ENCODE data around the gene GJA3.
A peak's percentile ranks its signal among the peaks of the same experiment; 100 is the strongest.

The GJA3 gene

GRCh38 chr13:20160306-20161274 lies at the start of gene GJA3:
GJA3 (minus strand) TSS chr13:20161052; CDS start chr13:20143288, 17,764 bp downstream.
- DNase-seq: peak; percentile 61 to 73

DNA sequence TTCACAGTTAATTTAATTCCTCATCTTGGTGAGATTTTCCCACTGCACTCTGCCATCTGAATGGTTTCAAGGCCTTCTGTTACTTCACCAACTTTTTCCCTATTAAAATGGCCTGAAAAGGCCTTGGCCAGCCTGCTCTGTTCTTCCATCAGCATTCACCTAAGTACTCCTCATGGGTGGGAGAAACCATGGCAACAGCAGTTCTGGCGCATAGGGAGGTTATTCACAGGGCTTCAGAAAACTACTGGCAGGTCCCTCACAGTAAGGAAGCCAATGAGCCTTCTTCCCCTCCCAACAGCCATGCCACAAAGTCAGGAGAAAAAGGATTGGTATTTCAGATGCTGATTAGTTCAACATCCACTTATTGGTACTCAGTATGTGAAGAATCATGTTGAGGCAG lies 49.1 kb upstream of the GJA3 start:
- no peak for DNase-seq

DNA sequence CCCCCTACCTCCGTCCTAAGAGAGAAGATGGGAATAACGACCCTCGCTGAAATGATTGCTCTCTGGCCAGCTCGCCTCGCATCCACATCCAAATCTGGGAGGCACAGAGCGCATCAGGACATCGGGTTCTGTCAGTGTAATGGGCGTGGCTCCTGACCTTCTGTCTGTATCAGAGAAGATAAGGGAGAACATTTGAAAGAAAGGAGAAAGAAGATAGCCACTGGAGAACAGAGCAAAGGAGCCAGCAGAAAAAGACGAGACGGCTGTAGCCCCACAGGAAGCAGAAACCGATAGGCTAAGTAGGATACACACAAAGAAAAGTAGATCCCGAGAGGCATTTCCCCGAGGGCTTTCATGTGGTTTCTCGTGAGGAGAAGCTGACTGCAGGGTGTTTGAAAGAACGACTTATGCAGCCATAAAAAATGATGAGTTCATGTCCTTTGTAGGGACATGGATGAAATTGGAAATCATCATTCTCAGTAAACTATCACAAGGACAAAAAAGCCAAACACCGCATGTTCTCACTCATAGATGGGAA lies 45.9 kb upstream of the GJA3 start:
- DNase-seq: no peak

- DNase-seq: no peak
Measured at GRCh38 chr13:20206065-20206697, 45.3 kb upstream of the GJA3 start.

DNA sequence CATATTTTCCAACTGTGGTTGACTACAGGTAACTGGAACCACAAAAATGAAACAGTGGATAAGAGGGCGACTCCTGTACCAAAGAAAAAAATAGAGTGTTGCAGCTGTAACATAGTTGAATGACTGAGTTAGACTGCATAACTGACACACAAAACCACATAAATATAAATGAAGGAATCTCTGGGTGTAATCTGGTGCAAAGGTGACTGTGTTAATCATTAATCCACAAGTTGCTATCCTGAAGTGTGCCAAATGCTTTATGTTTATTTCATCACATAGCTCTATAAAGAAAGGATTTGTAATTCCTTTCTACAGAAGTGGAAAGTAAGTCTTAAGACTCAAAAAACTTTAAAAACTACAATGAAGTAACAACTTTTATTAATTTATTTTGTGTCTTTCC lies 37.9 kb upstream of the GJA3 start:
- DNase-seq: no peak

DNA sequence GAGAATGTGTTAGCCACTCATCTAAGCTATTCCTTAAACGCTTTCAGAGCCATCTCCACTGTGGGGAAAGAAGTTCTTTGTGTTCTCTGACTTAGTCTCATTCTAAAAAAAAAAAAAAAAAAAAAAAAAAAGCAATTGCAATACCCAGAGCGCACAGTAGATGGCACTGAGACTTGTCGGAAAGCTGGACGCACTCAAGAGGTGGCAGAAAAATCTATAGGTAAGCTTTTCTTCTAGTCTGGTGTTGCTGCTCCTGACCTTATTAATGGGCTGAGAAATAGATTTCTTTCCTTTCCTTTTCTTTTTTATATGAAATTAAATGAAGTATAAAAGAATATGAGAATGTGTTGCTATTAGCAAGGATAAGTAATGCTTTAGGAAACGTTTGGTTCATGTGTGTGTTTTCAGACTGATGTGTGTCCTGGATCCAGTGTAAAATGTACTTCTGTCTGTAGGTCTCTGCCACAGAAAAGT lies 36.5 kb upstream of the GJA3 start:
- no peak for DNase-seq

DNA sequence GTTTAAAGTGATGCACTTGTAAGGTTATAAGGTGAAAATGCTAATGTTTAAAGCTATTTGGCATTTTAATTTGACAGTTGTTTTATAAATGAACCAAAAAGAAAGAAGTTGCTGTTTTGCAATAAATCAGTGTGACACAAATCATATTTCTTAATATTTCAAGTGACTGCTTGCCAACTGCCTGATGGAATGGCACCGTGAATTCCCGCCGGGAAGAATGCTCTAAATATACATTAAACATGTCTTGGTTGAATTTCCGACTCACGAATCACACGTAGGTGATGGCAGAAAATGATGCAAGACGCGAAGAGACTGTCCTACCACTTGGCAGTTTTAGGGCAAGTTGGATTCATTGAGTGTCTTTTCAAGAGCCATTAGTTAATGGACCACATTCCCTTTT lies 34.9 kb upstream of the GJA3 start:
- no peak for DNase-seq

GRCh38 chr13:20193907-20194631 lies 33.2 kb upstream of the GJA3 start:
- DNase-seq: peak; percentile 54 to 55

GRCh38 chr13:20193162-20193906 lies 32.5 kb upstream of the GJA3 start:
- peak; percentile 43 to 49 for DNase-seq

- peak in 1 of 2 experiments; percentile 39 for DNase-seq
Measured at GRCh38 chr13:20192836-20193161, 31.9 kb upstream of the GJA3 start, which contains the start of gene GJB2. GJB2 (minus strand) TSS chr13:20192938; CDS start chr13:20189581, 3,357 bp downstream.

DNA sequence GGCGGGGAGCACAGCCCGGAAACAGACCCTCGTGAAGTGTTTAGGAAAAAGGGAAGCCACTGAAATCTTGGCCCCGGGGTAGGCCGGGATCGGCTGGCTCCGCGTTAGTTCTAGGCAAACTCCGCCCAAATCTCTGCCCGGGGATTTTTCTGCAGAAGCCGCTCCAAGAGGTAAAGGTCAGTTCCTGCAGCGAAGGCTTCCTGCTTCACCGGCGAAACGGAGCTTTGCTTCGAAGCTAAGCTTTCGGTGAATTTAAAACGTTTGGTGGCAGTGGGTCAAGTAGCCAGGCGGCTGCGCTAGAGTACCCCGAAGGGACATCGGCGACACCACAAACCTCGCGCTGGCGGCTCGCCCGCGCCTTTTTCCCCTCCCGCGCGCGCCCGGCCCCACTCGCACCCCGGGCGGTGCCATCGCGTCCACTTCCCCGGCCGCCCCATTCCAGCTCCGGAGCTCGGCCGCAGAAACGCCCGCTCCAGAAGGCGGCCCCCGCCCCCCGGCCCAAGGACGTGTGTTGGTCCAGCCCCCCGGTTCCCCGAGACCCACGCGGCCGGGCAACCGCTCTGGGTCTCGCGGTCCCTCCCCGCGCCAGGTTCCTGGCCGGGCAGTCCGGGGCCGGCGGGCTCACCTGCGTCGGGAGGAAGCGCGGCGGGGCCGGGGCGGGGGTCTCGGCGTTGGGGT lies 31.4 kb upstream of the GJA3 start:
- DNase-seq: peak; percentile 29 to 40

DNA sequence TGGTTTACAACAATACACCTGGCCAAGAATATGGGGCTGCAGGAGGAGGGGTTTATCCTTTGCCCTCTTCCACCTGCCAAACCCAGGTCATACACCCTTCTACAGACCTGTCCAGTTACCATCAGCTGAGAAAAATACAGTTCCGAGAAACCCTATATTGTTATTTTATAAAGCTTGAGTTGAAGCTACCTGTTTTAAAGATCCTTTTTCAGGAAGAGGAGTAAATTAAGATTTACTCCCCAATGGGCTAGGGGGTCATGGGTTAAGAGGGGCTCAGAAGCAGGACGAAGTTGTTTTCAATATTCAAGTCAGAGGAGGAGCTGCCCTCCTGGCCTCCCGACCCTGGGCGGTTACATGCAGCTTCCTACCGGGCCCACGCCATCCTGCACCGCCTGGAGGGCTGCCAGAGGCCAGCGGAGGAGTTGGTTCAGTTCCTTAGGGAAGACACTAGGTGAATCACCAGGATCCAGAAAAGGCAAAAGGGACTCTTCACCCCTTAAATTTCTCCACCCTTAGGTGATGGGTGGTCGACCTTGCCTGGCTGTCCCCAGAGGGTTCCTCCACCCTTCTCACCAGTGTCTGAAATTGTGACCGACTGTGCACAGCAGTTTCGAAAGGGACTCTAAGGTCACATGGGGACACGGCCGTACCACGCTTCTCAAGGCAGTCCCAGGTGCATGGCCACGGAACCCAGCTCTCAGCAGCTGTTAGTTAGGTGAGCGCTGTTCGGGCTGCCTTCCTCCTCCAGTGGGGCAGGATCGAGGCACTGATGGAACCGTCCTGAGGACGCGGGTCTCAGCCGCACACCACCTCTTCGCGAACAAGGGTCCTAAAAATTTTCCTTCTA lies 30.7 kb upstream of the GJA3 start:
- no peak for DNase-seq

- no peak for DNase-seq
Measured at GRCh38 chr13:20190481-20191310, 29.8 kb upstream of the GJA3 start.

DNA sequence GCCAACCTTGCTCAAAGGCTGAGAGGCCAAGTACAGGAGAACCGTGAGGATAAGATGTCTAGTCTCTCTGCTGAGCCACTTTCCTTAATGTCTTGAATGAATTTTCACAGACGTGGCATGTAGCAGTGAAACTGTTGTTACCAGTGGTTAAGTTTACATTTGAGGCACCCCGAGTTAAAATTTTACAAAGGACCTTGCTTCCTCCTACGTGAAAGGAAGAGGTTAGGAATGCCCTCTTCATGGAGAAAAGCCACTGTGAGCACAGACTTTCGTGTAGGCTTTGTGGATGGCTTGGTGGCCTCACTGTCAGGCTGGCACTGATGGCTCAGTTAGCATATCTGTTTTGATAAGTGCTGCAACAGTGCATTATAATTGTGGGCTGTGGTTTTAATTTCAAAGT lies 29.2 kb upstream of the GJA3 start:
- no peak for DNase-seq

DNA sequence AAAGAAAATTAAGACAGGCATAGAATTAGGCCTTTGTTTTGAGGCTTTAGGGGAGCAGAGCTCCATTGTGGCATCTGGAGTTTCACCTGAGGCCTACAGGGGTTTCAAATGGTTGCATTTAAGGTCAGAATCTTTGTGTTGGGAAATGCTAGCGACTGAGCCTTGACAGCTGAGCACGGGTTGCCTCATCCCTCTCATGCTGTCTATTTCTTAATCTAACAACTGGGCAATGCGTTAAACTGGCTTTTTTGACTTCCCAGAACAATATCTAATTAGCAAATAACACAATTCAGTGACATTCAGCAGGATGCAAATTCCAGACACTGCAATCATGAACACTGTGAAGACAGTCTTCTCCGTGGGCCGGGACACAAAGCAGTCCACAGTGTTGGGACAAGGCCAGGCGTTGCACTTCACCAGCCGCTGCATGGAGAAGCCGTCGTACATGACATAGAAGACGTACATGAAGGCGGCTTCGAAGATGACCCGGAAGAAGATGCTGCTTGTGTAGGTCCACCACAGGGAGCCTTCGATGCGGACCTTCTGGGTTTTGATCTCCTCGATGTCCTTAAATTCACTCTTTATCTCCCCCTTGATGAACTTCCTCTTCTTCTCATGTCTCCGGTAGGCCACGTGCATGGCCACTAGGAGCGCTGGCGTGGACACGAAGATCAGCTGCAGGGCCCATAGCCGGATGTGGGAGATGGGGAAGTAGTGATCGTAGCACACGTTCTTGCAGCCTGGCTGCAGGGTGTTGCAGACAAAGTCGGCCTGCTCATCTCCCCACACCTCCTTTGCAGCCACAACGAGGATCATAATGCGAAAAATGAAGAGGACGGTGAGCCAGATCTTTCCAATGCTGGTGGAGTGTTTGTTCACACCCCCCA lies 28.1 kb upstream of the GJA3 start:
- DNase-seq: no peak

DNA sequence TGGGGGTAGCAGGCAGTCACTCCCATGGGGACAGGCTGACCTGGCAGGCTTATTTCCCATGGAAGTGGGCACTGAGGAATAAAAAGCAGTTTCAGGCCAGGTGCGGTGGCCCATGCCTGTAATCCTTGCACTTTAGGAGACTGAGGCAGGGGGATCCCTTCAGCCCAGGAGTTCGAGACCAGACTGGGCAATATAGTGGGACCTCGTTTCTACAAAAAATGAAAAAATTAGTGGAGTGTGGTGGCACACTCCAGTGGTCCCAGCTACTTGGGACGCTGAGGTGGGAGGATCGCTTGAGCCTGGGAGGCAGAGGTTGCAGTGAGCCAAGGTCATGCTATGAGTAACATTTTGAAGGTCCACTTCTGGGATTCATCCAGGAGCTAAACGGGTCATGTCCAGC lies 25.9 kb upstream of the GJA3 start:
- no peak for DNase-seq

DNA sequence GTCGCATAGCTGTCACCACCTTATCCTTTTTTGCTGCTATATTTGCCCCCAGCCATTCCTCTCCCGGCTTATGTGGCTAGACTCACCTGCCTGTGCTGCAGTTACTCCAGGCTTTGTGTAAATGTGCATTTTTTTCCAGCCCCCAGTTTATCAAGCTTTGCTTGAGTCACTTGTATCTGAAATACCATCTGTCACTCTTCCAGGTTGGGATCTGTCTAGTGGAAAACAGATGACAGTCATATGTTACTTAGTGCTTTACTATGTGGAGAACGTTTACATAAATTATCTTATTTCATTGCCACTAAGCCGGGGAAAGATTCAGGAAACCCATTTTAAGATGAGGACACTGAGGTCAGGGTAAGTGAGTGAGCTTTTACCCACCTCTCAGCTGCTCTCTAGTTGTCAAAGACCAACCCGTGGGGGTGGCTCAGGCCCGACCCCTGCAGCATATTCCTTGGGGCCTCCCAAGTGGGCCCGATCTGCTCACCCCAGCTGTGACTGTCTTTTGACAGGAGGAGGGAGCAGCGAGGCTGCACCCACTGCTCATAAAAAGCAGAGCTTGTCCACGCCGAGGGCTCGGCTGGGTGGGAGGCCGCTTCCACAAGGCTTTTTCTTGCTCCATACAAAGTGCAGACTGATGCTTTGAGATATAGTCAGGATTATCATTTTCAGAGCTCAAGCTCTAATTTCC lies 24.7 kb upstream of the GJA3 start:
- no peak for DNase-seq

- DNase-seq: peak; percentile 45 to 53
Measured at GRCh38 chr13:20182231-20182846, 21.5 kb upstream of the GJA3 start.
